Measurements from ENCODE around the gene PRKCA.

The PRKCA gene

DNA sequence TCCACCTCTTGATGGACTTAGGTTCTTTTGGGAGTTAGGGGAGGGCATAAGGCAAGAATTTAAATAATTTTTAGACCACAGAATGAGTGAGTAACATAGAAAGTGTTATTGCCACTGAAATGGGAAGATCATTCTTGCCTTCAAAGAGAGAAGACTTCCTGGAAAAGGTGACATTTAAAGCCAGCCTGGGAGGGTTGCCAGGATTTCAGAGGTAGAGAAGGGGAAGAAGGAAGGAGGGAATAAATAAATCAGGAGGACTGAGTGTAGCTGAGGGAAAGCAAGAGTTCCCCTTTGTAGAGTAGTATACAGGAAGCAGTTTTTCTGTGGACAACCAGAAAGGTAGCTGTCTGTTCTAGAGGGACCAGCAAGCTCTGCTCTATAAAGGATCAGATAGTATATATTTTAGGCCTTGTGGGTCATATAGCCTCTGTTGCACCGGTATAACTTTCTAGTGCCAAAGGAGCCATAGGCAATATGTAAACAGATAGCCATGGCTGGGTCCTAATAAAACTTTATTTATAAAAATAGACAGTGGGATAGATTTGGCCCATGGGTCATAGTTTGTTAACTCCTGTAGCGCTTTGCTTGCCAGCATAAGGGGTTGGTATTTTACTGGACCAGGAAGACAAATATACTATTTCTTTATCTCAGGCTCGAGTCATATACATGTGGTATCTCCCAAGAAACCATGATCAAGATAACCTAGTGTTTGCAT, 385.3 kb downstream of the PRKCA start:
- no peaks in the 10 kb centered on the region for H3K4me1 ChIP-seq (ENCODE audit: insufficient read depth, low read length)
- H2AFZ ChIP-seq (ENCODE audit: low read depth, low read length): no peak overlapping the region
- no peaks in the 10 kb centered on the region for H3K9me3 ChIP-seq (ENCODE audit: low read length)
- H3K27me3 ChIP-seq (ENCODE audit: insufficient read depth, low read length): no peaks in the 10 kb centered on the region
- peaks cover 4% of the 10 kb centered on the region for H3K36me3 ChIP-seq (ENCODE audit: insufficient read depth, low read length)
- H3K4me3 ChIP-seq (ENCODE audit: low read length): no peak overlapping the region

DNA sequence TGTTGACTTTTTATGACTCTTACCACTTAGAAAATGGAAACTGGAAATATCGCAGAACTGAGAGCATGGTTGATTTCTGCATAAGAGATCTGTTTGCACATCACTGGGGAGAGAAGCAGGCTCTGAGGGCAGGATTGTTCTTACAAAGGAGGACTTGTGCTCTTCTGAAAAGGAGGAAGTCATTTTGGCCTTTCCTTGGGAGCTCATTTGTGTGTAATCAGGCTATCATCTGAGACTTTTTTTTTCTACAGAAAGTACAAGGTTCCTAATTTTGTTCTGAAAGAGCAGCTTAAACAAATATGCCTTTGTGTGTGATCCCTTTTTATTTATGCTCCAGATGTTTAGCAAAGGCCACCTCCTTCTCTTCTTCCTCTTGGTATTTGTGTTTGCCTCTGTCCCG, 386.8 kb downstream of the PRKCA start:
- Histone ChIP-seq H3K4me1 (ENCODE audit: insufficient read depth, low read length) (no peaks in the 10 kb centered on the region), H3K27me3 (ENCODE audit: insufficient read depth, low read length) (no peaks in the 10 kb centered on the region), H2AFZ (ENCODE audit: low read depth, low read length) (no peak overlapping the region), H3K4me3 (ENCODE audit: low read length) (no peak overlapping the region), H3K9me3 (ENCODE audit: low read length) (no peaks in the 10 kb centered on the region), H3K36me3 (ENCODE audit: insufficient read depth, low read length) (peaks cover 4% of the 10 kb centered on the region)

- H3K4me1 ChIP-seq (ENCODE audit: insufficient read depth, low read length): no peaks in the 10 kb centered on the region
Observed at GRCh38 chr17:66690166-66690565, 387.8 kb downstream of the PRKCA start.

DNA sequence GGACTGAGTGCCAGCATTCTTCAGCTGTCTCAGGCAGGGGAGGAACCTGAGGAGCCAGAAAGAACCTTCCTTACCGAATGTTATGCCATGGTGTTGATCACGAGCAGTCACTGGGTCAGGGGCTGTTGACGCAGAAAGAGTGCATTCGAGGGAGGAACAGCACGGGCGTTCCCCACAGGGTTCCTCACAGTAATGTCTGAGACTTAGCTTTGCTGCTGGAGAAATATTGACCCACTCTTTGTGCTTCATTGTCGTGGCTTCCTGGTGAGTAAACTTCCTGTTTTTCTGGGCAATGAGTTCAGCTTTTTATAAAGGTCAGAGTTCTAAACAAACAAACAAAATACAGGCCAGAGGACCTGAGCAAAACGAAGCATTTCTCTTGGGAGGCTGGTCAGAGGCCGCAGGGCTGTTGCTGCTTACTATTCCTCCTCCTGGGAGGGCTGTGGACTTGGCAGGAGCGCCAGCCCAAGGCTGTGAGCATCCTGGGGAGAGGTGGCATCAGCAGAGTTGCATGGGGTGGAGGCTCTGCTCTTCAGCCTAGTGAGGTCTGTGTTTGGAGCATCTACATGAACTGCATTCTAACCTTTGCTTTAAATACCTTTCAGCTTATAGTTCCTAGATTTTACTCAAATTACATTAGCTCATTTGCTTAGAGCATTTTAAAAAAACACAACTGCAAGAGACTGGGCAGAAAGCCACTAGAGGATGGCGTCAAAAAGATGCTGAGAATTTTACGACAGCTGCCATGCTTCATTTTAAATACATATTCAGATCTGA, 389.4 kb downstream of the PRKCA start:
- Histone ChIP-seq H3K36me3 (ENCODE audit: insufficient read depth, low read length) (peaks cover 4% of the 10 kb centered on the region), H3K27me3 (ENCODE audit: insufficient read depth, low read length) (no peaks in the 10 kb centered on the region), H2AFZ (ENCODE audit: low read depth, low read length) (no peak overlapping the region), H3K4me3 (ENCODE audit: low read length) (no peak overlapping the region), H3K4me1 (ENCODE audit: insufficient read depth, low read length) (no peaks in the 10 kb centered on the region), H3K9me3 (ENCODE audit: low read length) (peaks cover 2% of the 10 kb centered on the region)

More at GRCh38 chr17:66690166-66690565, 387.8 kb downstream of the PRKCA start:
- no peaks in the 10 kb centered on the region for H3K9me3 ChIP-seq (ENCODE audit: low read length)
- H3K36me3 ChIP-seq (ENCODE audit: insufficient read depth, low read length): peaks cover 4% of the 10 kb centered on the region
- no peak overlapping the region for H2AFZ ChIP-seq (ENCODE audit: low read depth, low read length)
- H3K4me3 ChIP-seq (ENCODE audit: low read length): no peak overlapping the region
- H3K27me3 ChIP-seq (ENCODE audit: insufficient read depth, low read length): no peaks in the 10 kb centered on the region

DNA sequence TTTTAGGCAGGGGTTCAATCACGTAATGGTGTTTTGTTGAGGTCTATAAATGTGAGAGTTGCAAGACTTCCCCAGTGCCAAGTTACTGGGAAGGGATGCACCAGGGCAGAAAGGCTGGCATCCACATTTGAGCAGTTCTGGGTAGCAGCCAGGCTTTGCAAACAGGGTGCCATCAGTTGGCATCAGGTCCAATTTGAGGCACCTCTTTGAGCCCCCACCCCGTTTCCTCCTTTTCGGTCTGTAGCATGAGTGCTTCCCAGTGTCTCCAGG, 389.9 kb downstream of the PRKCA start:
- Histone ChIP-seq H3K36me3 (ENCODE audit: insufficient read depth, low read length) (peaks cover 4% of the 10 kb centered on the region), H3K9me3 (ENCODE audit: low read length) (peaks cover 4% of the 10 kb centered on the region), H3K4me3 (ENCODE audit: low read length) (no peak overlapping the region), H3K4me1 (ENCODE audit: insufficient read depth, low read length) (no peaks in the 10 kb centered on the region), H2AFZ (ENCODE audit: low read depth, low read length) (no peak overlapping the region), H3K27me3 (ENCODE audit: insufficient read depth, low read length) (no peaks in the 10 kb centered on the region)

GRCh38 chr17:66695098-66695497, 392.7 kb downstream of the PRKCA start:
- Histone ChIP-seq H3K4me1 (ENCODE audit: insufficient read depth, low read length) (no peaks in the 10 kb centered on the region), H3K4me3 (ENCODE audit: low read length) (no peak overlapping the region), H3K9me3 (ENCODE audit: low read length) (peaks cover 13% of the 10 kb centered on the region), H3K36me3 (ENCODE audit: insufficient read depth, low read length) (no peaks in the 10 kb centered on the region), H2AFZ (ENCODE audit: low read depth, low read length) (no peak overlapping the region), H3K27me3 (ENCODE audit: insufficient read depth, low read length) (no peaks in the 10 kb centered on the region)

DNA sequence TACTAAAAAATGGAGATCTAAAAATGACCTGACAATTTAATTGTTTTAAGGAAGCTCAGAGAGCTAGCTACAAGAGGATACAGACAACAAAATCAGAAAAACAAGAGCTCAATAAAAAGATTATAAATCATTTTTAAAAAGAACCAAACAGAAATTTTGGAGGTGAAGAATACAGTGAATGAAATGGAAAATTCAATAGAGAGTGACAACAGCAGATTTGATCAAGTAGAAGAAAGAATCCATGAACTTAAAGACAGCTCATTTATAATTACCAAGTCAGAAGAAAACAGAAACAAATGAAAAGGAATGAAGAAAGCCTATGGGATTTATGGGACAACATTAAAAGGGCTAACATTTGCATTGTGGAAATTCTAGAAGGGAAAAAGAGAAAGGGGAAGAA, 395.9 kb downstream of the PRKCA start:
- Histone ChIP-seq H2AFZ (ENCODE audit: low read depth, low read length) (no peak overlapping the region), H3K27me3 (ENCODE audit: insufficient read depth, low read length) (no peaks in the 10 kb centered on the region), H3K36me3 (ENCODE audit: insufficient read depth, low read length) (no peaks in the 10 kb centered on the region), H3K4me1 (ENCODE audit: insufficient read depth, low read length) (no peaks in the 10 kb centered on the region), H3K9me3 (ENCODE audit: low read length) (peaks cover 13% of the 10 kb centered on the region), H3K4me3 (ENCODE audit: low read length) (no peak overlapping the region)

DNA sequence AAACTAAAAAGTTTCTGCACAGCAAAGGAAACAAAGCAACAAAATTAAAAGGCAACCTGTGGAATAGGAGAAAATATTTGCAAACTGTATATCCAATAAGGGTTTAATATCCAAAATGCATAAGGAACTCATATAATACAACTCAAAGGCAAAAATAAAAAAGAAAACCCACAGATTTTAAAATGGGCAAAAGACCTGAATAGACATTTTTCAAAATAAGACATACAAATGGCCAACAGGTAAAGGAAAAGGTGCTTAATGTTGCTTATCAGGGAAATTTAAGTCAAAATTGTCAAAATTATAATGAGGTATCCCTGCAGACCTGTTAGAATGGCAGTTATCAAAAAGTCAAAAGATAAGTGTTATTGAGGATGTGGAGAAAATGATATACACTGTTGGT, 399.0 kb downstream of the PRKCA start:
- H3K36me3 ChIP-seq (ENCODE audit: insufficient read depth, low read length): no peaks in the 10 kb centered on the region
- H2AFZ ChIP-seq (ENCODE audit: low read depth, low read length): no peak overlapping the region
- H3K4me3 ChIP-seq (ENCODE audit: low read length): no peak overlapping the region
- H3K4me1 ChIP-seq (ENCODE audit: insufficient read depth, low read length): peaks cover 22% of the 10 kb centered on the region
- no peaks in the 10 kb centered on the region for H3K27me3 ChIP-seq (ENCODE audit: insufficient read depth, low read length)
- H3K9me3 ChIP-seq (ENCODE audit: low read length): peaks cover 13% of the 10 kb centered on the region

GRCh38 chr17:66702106-66702936, 399.9 kb downstream of the PRKCA start:
- peaks cover 10% of the 10 kb centered on the region for H3K9me3 ChIP-seq (ENCODE audit: low read length)
- H3K36me3 ChIP-seq (ENCODE audit: insufficient read depth, low read length): no peaks in the 10 kb centered on the region
- peaks cover 27% of the 10 kb centered on the region for H3K4me1 ChIP-seq (ENCODE audit: insufficient read depth, low read length)
- H3K27me3 ChIP-seq (ENCODE audit: insufficient read depth, low read length): no peaks in the 10 kb centered on the region
- no peak overlapping the region for H3K4me3 ChIP-seq (ENCODE audit: low read length)
- no peak overlapping the region for H2AFZ ChIP-seq (ENCODE audit: low read depth, low read length)

DNA sequence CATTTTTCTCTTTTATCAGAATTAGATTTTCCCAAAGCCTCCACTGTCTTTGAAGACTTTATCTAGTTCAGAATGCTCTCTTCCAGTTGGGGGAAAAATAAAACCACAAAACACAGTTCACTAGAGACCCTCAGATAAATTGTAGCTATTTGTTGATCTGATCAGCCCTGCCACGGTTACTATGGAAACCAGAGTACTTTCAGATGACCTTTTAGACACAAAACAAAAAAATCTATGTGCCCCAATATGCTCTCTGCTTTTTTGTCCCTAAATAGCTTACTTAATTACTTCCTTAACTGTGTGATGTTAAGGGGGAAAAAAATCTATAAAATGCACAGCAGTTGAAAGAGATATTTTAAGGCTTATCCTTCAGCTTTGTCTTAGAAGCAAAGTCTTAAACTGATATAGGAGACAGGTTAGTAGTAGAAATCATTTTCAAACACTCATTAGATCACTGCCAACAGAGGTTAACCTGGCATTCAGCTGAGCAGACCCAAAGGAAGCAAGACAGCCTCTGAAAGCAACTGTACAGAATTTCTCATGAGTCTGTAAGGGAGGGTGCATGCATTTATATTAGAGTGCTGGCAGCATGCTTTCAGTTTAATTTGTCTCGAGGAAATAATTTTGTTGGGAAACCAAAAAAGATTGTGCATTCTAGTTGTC, 402.6 kb downstream of the PRKCA start:
- no peak overlapping the region for H3K4me3 ChIP-seq (ENCODE audit: low read length)
- H3K4me1 ChIP-seq (ENCODE audit: insufficient read depth, low read length): peaks cover 36% of the 10 kb centered on the region
- no peaks in the 10 kb centered on the region for H3K9me3 ChIP-seq (ENCODE audit: low read length)
- H2AFZ ChIP-seq (ENCODE audit: low read depth, low read length): no peak overlapping the region
- H3K36me3 ChIP-seq (ENCODE audit: insufficient read depth, low read length): no peaks in the 10 kb centered on the region
- no peaks in the 10 kb centered on the region for H3K27me3 ChIP-seq (ENCODE audit: insufficient read depth, low read length)

DNA sequence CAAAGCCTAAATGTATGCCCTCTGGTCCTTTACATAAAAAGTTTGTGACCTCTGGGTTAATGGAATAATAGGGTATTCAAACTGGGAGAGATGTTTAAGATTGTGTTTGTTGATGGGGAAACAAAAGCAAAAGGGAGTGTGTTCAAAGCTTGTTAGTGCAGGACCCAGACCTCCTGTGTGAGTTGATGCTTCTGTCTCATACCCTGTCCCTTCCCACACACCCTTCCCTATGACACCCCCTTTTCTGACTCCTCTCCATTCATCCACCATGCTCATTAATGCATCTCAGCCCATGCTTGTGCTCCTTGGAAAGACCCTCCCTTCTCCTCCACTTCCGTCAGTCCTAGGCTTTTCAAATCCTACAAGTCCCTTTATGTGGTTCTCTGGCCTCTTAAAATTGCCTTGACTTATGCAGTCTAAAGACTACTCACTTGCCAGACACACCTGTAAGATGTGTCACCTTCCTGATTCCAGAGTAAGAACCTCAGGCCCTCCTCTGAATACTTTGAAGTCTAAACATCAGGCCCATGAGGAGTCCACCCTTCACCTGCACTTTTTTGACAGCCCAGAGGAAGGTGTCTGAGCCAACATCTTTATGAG, 404.5 kb downstream of the PRKCA start:
- Histone ChIP-seq H3K27me3 (ENCODE audit: insufficient read depth, low read length) (no peaks in the 10 kb centered on the region), H2AFZ (ENCODE audit: low read depth, low read length) (no peak overlapping the region), H3K4me3 (ENCODE audit: low read length) (no peak overlapping the region)

DNA sequence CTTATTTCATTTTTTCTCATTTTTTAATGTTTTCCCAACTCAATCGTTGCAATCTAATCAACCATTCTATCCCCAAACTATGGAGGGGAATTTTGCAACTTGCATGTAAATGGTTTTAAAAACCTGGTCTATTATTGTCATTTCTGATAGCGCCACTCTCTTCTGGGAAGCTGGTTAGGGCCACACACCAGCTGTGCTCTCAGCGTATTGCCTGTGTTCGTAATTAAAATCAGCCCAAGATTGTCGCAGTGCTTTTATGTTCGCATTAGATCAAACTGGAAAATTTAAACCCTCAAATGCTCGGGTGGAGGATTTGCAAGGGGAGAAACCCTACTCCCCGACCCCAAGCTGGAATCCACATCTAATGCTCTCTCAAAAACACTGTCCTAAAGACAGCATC, 409.0 kb downstream of the PRKCA start:
- Histone ChIP-seq H3K27me3 (ENCODE audit: insufficient read depth, low read length) (no peaks in the 10 kb centered on the region), H3K36me3 (ENCODE audit: insufficient read depth, low read length) (no peaks in the 10 kb centered on the region), H3K4me3 (ENCODE audit: low read length) (no peak overlapping the region), H3K9me3 (ENCODE audit: low read length) (peaks cover 2% of the 10 kb centered on the region), H2AFZ (ENCODE audit: low read depth, low read length) (no peak overlapping the region), H3K4me1 (ENCODE audit: insufficient read depth, low read length) (peaks cover 40% of the 10 kb centered on the region)

More for the DNA sequence above, 404.5 kb downstream of the PRKCA start:
- Histone ChIP-seq H3K4me1 (ENCODE audit: insufficient read depth, low read length) (peaks cover 46% of the 10 kb centered on the region), H3K9me3 (ENCODE audit: low read length) (no peaks in the 10 kb centered on the region), H3K36me3 (ENCODE audit: insufficient read depth, low read length) (no peaks in the 10 kb centered on the region)

Data from neuron (in vitro differentiated cells).